HG03571 (cell line): ENCODE data around the gene PACSIN1.
"Not testable (repeated sequence)": the region's sequence is repeated elsewhere in the genome, so short reads cannot be mapped to it uniquely, and the experiment has no call there.

Experiments
- ATAC-seq: cut with Tn5 transposase; IDR thresholded peaks from one replicate; pipeline ENCODE4 v1.9.1; 2021; ENCODE audit not compliant: unreplicated experiment

PACSIN1 gene

GRCh38 chr6:34484899-34485298 lies 19.0 kb downstream of the PACSIN1 start:
- ATAC-seq: no peak

DNA sequence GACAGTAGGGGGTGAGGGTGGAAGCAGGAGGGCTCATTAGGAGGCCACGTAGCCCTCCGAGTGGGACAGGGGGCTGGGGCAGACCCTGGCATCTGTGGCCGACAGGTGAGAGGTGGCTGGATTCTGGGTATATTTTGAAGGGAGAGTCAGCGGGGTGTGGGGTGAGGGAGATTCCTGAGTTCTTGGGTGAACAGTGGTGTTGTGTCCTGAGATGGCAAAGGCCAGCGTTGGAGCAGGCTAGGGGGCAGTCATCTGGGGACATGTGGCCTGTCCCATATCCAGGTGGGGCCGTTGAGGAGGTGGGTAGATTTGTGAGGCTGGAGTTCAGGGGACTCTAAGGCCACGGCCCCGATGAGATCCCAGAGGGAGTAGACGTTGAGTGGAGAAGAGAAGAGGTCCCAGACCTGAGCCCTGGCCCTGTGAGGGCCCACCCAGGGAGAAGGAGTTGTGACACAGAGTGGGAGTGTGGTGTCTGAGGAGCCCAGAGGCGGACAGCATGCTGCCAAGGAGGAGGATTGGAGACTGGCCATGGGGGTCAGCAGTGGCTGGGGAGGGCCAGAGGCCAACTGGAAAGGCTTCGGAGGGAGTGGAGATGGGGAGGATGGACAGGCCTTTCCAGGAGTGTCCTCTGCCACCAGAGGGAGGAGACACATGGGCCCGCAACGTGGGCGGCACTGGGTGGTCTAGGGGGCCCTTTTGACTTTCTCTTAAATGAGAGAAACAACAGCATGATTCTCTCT lies 19.6 kb downstream of the PACSIN1 start:
- ATAC-seq: no peak

DNA sequence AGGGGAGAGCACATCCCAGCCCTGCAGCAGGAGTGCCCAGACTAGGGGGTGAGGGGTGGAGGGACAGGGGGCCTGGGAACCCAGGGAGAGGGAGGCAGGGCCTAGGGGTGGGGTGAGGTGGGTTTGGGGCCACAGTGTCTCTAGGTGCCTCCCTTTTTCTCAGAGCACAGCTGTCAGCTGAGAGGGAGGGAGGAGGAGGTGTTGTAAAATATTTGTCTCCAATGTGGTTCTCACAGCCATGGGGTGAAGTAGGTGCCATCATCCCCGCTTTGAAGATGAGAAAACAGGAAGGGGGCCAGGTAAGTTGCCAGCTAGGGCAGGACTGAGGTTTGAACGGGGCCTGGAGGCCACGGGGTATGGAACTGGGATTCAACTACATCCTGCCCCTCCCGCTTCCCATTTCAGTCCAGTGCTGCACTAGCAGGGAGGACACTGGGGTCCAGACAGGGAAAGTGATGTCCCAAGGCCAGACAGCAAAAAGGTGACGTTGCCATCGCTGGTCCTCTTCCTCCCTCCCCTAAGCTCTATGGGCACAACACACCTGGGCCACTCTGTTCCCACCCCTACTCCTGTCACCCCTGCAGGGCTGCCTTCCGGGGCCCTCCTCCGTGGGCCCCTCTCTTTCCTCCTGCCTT lies 20.3 kb downstream of the PACSIN1 start:
- ATAC-seq: no peak

GRCh38 chr6:34486886-34487285 lies 21.0 kb downstream of the PACSIN1 start:
- ATAC-seq: not testable (repeated sequence)

- no peak for ATAC-seq
Measured at GRCh38 chr6:34487536-34487935, 21.7 kb downstream of the PACSIN1 start.

DNA sequence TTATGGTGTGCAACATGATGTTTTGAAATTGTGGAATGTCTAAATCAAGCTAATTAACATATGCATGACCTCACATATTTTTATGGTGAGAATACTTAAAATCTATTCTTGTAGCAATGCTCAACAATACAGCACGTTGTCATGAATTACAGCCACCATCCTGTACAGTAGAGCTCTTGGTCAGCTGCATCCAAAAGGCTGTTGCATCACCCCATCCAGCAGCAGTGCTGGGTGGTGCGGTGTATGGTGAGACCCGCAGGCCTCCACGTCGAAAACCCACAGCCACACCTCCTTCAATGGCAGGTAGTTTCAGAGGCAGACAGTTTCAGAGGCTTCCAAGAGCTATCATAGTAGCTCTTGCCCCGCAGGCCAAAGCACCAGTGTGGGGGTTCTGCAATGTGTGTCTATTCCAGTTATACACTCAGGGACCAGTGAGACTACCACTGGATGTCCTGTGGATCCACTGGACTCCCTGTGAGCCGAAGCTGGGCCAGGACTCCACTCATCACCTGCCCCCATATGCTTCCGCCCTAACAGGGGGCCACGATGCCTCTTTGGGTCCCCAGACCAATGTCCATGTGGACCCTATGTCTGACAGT lies 23.4 kb downstream of the PACSIN1 start:
- no peak for ATAC-seq

GRCh38 chr6:34490390-34491090 lies 24.7 kb downstream of the PACSIN1 start:
- ATAC-seq: no peak

GRCh38 chr6:34491091-34491430 lies 25.2 kb downstream of the PACSIN1 start:
- ATAC-seq: no peak

- ATAC-seq: no peak
Measured at GRCh38 chr6:34493344-34493743, 27.5 kb downstream of the PACSIN1 start.

- no peak for ATAC-seq
Measured at GRCh38 chr6:34494973-34495372, 29.1 kb downstream of the PACSIN1 start.

GRCh38 chr6:34496103-34496685 lies 30.3 kb downstream of the PACSIN1 start:
- no peak for ATAC-seq

DNA sequence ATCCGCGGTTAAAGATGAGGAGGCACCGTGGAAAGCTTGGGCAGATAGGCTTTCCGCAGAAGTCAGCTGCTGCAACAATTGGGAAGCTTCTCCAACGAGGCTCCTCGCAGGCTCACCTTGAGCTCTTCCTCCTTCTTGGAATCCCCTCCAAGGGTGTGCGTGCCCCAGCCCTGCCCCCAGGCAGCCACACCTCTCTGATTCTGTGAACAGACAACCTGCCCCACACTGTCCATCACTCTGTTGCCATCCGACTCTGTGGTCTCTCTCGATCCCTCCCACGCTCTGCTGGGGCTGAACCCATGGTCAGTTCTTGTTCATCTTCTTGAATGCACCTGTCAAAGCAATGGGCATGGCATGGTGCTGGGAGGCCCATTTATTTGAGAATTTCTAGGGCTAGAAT lies 31.5 kb downstream of the PACSIN1 start:
- ATAC-seq: no peak

DNA sequence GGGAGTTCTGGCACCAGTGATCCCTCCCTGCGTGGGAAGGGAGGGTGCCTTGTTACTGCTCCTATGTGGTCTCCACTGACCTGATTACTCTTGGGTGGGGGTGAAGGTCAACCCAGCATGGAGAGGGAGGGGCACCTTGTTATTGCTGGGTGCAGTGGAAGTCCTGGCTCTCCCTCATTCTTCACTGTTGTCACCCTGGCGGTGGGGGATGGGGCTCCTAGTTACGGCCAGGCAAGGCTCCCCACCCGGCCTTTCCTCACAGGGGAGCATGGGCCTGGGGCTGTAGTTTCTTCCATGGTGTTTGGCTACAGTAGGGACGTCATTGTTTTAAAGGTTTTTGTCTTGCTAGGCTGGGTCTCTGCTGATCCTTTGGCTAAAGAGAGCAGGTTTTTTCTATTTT lies 40.8 kb downstream of the PACSIN1 start:
- ATAC-seq: no peak

- ATAC-seq: no peak
Measured at GRCh38 chr6:34508425-34508824, 42.5 kb downstream of the PACSIN1 start.

DNA sequence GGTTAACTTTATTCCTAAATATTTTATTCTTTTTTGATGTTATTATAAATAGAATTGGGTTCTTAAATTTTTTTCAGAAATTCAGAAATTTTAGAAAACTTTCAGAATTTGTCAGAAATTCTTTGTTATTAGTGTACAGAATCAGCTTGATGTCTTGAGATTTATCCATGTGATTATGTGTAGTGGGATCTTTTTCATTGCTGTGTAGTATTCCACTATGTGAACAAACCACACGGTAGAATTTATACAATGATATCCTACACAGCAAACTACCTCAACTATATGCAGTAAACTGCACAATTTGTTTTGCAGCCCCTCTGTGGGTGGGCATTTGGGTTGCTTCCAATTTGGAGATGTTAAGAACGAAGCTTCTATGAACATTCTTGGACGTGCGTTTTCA lies 43.9 kb downstream of the PACSIN1 start:
- ATAC-seq: no peak

- ATAC-seq: no peak
Measured at GRCh38 chr6:34510299-34510698, 44.4 kb downstream of the PACSIN1 start.

DNA sequence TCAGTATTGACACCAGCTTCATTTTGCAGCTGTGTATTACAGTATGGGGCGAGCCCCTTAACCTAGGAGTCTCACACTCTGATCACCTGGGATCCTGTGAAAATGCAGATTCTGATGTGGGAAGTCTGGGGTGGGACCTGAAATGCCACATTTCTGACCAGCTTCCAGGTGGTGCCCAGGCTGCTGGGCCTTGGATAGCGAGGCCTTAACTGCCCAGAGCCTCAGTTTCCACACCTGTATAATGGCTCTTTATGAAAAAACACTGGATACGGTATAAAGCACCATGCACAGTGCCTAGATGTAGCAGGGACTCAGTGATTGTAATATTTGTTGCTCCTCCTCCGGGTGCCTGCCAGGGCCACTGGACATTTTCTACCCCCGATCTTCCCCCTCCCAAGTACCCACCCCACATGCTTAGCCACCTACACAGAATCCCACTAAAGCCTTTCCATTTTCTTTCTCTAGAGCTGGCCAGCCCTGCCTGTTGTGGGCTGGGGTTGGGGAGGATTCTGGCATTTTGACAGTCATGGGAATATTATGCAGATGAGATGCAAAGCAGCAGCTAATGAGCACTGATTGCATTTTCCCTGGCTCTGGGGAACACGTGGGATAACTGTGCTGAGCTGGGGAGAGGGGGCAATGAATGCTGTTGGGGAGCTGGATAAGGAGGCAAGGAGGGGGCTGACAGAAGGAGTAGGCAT lies 45.5 kb downstream of the PACSIN1 start:
- no peak for ATAC-seq

DNA sequence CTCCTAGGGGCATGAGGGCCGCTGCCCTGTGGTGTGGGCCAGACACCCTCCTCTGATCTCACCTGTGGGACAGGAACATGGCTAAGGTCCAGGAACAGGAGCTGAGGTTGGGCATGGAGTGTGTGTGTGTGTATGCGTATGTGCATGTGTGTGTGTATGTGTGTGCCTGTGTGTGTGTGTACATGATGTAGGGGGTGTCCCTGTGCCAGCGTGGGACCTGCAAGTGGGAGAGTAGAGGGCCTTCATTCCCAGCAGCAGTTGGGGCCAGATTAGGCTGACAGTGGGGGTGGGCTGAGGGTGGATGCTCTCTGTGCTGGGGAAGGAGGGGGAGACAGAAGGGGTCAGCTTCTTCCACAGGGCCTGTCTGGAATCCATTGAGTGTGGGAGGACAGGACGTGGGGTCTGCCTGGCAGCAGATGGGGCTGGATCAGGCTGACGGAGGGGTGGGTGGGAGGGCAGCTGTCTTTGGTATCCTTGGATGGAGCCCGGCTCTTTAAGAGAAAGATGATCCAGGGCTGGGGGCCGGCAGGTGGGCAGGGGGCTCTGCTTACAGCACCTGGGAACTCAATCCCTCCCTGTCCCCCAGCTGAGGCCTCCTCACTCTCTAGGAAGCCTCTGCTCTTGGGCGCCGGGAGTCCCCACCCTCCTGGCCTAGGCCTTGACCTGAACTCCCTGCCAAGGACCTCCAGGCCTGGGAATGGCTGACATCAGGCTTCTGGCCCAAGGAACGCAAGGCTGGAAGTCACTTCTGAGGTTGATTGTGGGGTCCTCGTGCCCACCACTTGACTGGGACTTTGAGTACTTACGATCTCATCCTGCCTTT lies 46.2 kb downstream of the PACSIN1 start:
- no peak for ATAC-seq

GRCh38 chr6:34512738-34513115 lies 46.9 kb downstream of the PACSIN1 start:
- no peak for ATAC-seq

DNA sequence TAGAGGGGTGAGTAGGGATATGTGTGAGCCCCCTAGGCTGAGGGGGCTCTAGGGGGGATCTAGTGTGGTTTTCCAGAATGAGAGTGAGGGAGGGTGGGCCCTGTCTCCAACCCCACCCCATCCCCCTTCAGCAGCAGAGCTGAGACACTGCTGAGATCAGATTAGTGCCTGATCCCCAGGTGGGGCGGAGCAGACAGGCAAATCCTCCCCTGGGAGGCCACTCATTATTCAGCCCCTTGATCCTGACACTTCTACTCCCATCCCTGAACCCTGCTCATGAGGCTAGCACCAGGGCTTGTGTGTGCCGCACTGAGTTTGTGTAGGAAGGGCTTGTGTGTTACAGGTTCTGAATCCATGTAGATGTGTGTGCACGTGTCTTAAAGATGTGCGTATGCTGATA lies 47.8 kb downstream of the PACSIN1 start:
- no peak for ATAC-seq
